Esophagus muscularis mucosa (tissue), 4 donors: ENCODE results near the gene FAM131A. TPM values are rescaled to one million over a fixed set of nuclear protein-coding genes. Genes with fewer than 3 reads are reported as not detected.
A peak's percentile ranks its signal among the peaks of the same experiment; 100 is the strongest.

ENCODE experiments used
- DNase-seq: peaks from one replicate; pipeline ENCODE4 v3.0.0-alpha.2; 2017; ENCODE audit errors: extremely low spot score
- H3K27ac ChIP-seq, 4 donors: fragments of 200-600 bp; sonication (generic); replicated peaks in 1 of 4; 1 replicate in 3 of 4; 2 replicates in 1 of 4; pipeline ENCODE4 v1.5.1; 2016 to 2019; ENCODE audit warnings: mild to moderate bottlenecking in 1 of 4
- H3K27me3 ChIP-seq, 4 donors: fragments of 200-600 bp; sonication (generic); one replicate each; pipeline versions ENCODE4 v1.5.1 to v1.6.0; 2016 to 2019
- H3K36me3 ChIP-seq, 4 donors: fragments of 200-600 bp; sonication (generic); one replicate each; pipeline ENCODE4 v1.5.1; 2016 to 2019
- H3K4me1 ChIP-seq, 4 donors: fragments of 200-600 bp; sonication (generic); one replicate each; pipeline ENCODE4 v1.5.1; 2016 to 2019
- H3K4me3 ChIP-seq, 4 donors: fragments of 200-600 bp; sonication (generic); 1 replicate in 2 of 4; 2 replicates in 2 of 4; pipeline ENCODE4 v1.5.1; 2016 to 2019; ENCODE audit warnings: mild to moderate bottlenecking in 4 of 4, moderate library complexity in 1 of 4
- H3K9me3 ChIP-seq, 4 donors: fragments of 200-600 bp; sonication (generic); 1 replicate in 3 of 4; 2 replicates in 1 of 4; pipeline ENCODE4 v1.5.1; 2016 to 2019
- CTCF ChIP-seq, 3 experiments: fragments of 200-600 bp in 2 of 3; fragments of 450-650 bp in 1 of 3; sonication (generic) in 2 of 3; IDR thresholded peaks; one replicate each; pipeline ENCODE4 v1.5.1; 2017 to 2019; ENCODE audit warnings: antibody characterized with exemption in 3 of 3, mild to moderate bottlenecking in 2 of 3, moderate library complexity in 1 of 3
- EP300 ChIP-seq: sonication (generic); formaldehyde crosslinking; IDR thresholded peaks from one replicate; pipeline ENCODE4 v1.6.1; 2017; ENCODE audit warnings: antibody characterized with exemption
- POLR2A ChIP-seq: fragments of 450-650 bp; IDR thresholded peaks from one replicate; pipeline ENCODE4 v1.6.1; 2017; ENCODE audit warnings: antibody characterized with exemption, moderate library complexity, mild to moderate bottlenecking, low read depth
- POLR2AphosphoS5 ChIP-seq, 2 donors: sonication (generic); formaldehyde crosslinking; IDR thresholded peaks; one replicate each; pipeline ENCODE4 v1.6.1; 2017; ENCODE audit warnings: antibody characterized with exemption in 2 of 2
- whole genome bisulfite sequencing: methylation state at CpG from one replicate; pipeline ENCODE4 v1.1.5; 2018; 5-methylcytosine and 5-hydroxymethylcytosine counted together
- intact Hi-C: fragments of 100-400 bp; cut with DNase I; formaldehyde crosslinking; loops from one replicate; pipeline ENCODE4 v1.15.1; 2023
- total RNA-seq, 4 donors: library from RNA; depleted of rRNA; stranded (reverse); fragments of >200 nt; gene quantifications; one replicate each; pipeline versions ENCODE4 v1.1.0 to v1.2.1, GENCODE V29; 2016

Gene FAM131A
- total RNA-seq, 4 donors from 2014 or later: 40.3 to 71.0 (median 59.9) TPM

GRCh38 chr3:184299488-184300377 is 37.7 kb upstream of the FAM131A start:
- 18% methylated on average over 28 of the region's 29 CpGs for WGBS
- intact Hi-C loops: loop anchor here (5.0 kb wide), 2 partner anchors 43 to 112 kb away; partner anchors contain the start of gene ABCF3
- Histone ChIP-seq H3K27me3 (no peaks in the 10 kb centered on the region), H3K9me3 (no peaks in the 10 kb centered on the region), H3K36me3 (peaks cover 34 to 47% (median 45%) of the 10 kb centered on the region in 4 donors), H3K27ac (peak overlapping the region; percentile 78 to 88 (median 82)), H3K4me3 (peak overlapping the region; percentile 81 to 90 (median 83)), H3K4me1 (peaks cover 14 to 37% (median 23%) of the 10 kb centered on the region in 4 donors)
- TF ChIP-seq CTCF (IDR thresholded peaks at IDR 0.05): no peak
- no peak for TF ChIP-seq EP300
- TF ChIP-seq POLR2A: no peak
- no peak for TF ChIP-seq POLR2AphosphoS5 (IDR thresholded peaks at IDR 0.05)
- DNase-seq: no peak

GRCh38 chr3:184300378-184300720 is 37.1 kb upstream of the FAM131A start:
- H3K36me3 ChIP-seq: peaks cover 40 to 53% (median 51%) of the 10 kb centered on the region in 4 donors
- intact Hi-C loops: loop anchor here (5.0 kb wide), 1 partner anchor 42 kb away; no protein-coding TSS in a partner anchor
- no peak for DNase-seq
- no peaks in the 10 kb centered on the region for H3K9me3 ChIP-seq
- no peaks in the 10 kb centered on the region for H3K27me3 ChIP-seq
- peak overlapping the region in 3 of 4 donors; percentile 81 to 90 (median 84) for H3K4me3 ChIP-seq
- peak overlapping the region in 1 of 4 donors; percentile 78 for H3K27ac ChIP-seq
- H3K4me1 ChIP-seq: peaks cover 14 to 37% (median 23%) of the 10 kb centered on the region in 4 donors
- no peak for TF ChIP-seq CTCF (IDR thresholded peaks at IDR 0.05)
- TF ChIP-seq POLR2AphosphoS5 (IDR thresholded peaks at IDR 0.05): no peak
- no peak for TF ChIP-seq EP300
- TF ChIP-seq POLR2A: no peak
- WGBS: 85% methylated on average over 3 of the region's 3 CpGs

GRCh38 chr3:184305577-184305976 is 31.8 kb upstream of the FAM131A start:
- Histone ChIP-seq H3K36me3 (peaks cover 70 to 93% (median 91%) of the 10 kb centered on the region in 4 donors), H3K27ac (no peak overlapping the region), H3K4me1 (peaks cover 4 to 19% (median 5%) of the 10 kb centered on the region in 4 donors), H3K9me3 (no peaks in the 10 kb centered on the region), H3K27me3 (no peaks in the 10 kb centered on the region), H3K4me3 (no peak overlapping the region)
- intact Hi-C loops: no loop called here
- 67% methylated on average over 1 of the region's 1 CpG for WGBS
- no peak for DNase-seq
- TF ChIP-seq CTCF (IDR thresholded peaks at IDR 0.05): peak in 2 of 3 experiments; percentile 11 to 29
- TF ChIP-seq POLR2A: no peak
- no peak for TF ChIP-seq EP300
- TF ChIP-seq POLR2AphosphoS5 (IDR thresholded peaks at IDR 0.05): no peak

- peaks cover 0 to 10% (median 0%) of the 10 kb centered on the region in 4 donors for H3K4me1 ChIP-seq
- no peak for TF ChIP-seq POLR2AphosphoS5 (IDR thresholded peaks at IDR 0.05)
- TF ChIP-seq CTCF (IDR thresholded peaks at IDR 0.05): no peak
- no peak for TF ChIP-seq POLR2A
- TF ChIP-seq EP300: no peak
- no peak overlapping the region for H3K4me3 ChIP-seq
- no peaks in the 10 kb centered on the region for H3K27me3 ChIP-seq
- H3K36me3 ChIP-seq: peaks cover 69 to 84% (median 82%) of the 10 kb centered on the region in 4 donors
- 82% methylated on average over 4 of the region's 4 CpGs for WGBS
- no peaks in the 10 kb centered on the region for H3K9me3 ChIP-seq
- DNase-seq: no peak
- H3K27ac ChIP-seq: no peak overlapping the region
- intact Hi-C loops: no loop called here
These were observed 30.9 kb upstream of the FAM131A start for GRCh38 chr3:184306341-184306972.
